Activated CD4-positive, alpha-beta memory T cell treated with anti-CD3 and anti-CD28 coated beads for 36 hours (primary cell): ENCODE results near the gene THAP5. TPM values are rescaled to one million over a fixed set of nuclear protein-coding genes. Genes with fewer than 3 reads are reported as not detected.

Experiments used
- CTCF ChIA-PET: fragments of 350-600 bp; sonication (Branson Sonifier 250); formaldehyde crosslinking; loops from one replicate; lab custom pipeline; 2021; ENCODE audit warnings: antibody characterized with exemption, inconsistent platforms; lab: Charles Lee
- POLR2A ChIA-PET: fragments of 350-600 bp; sonication (Branson Sonifier 250); formaldehyde crosslinking; loops from one replicate; lab custom pipeline; 2021; ENCODE audit warnings: antibody characterized with exemption; lab: Charles Lee
- DNase-seq: peaks from one replicate; pipeline ENCODE4 v3.0.0-alpha.2; 2020
- H3K27ac Mint-ChIP-seq: one replicate; pipeline ENCODE4 v1.8.0; 2021; ENCODE audit warnings: mixed read lengths
- H3K27me3 Mint-ChIP-seq: one replicate; pipeline ENCODE4 v1.8.0; 2021; ENCODE audit warnings: mixed read lengths
- H3K36me3 Mint-ChIP-seq: one replicate; pipeline ENCODE4 v1.8.0; 2021; ENCODE audit warnings: mixed read lengths
- H3K4me1 Mint-ChIP-seq: one replicate; pipeline ENCODE4 v1.8.0; 2021; ENCODE audit warnings: low read depth, mixed read lengths
- H3K4me3 Mint-ChIP-seq: one replicate; pipeline ENCODE4 v1.8.0; 2021; ENCODE audit warnings: mild to moderate bottlenecking, mixed read lengths
- H3K9me3 Mint-ChIP-seq: one replicate; pipeline ENCODE4 v1.8.0; 2021; ENCODE audit warnings: mixed read lengths
- intact Hi-C: fragments of 100-400 bp; cut with micrococcal nuclease; formaldehyde crosslinking; loops from one replicate; pipeline ENCODE4 v1.15.1; 2023
- total RNA-seq, 2 experiments: library from RNA; stranded (reverse); gene quantifications; one replicate each; pipeline ENCODE4 v1.2.3, GENCODE V29; 2021

The THAP5 gene
- total RNA-seq, 2 experiments from 2014 or later: 26.5 to 30.4 TPM

DNA sequence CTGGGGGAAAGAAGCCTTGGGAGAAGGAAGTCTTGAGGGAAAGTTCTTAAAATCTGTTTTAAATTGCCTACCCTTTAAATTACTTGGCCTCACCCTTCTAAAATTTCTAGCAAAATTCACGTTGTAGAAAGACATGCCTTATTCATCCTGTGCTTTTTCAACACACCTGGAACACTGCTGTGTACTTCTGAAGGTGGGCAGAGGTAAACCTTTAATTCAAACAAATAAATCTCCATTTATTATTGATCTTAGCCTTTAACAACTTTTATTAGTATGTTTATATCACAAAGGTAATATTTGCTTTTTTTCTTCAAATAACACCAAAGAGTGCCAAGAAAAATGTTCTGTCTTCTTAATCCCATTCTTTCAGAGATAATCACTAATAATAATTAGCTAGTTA is 30.9 kb upstream of the THAP5 start:
- no peak overlapping the region for H3K27ac Mint-ChIP-seq
- H3K36me3 Mint-ChIP-seq: no peaks in the 10 kb centered on the region
- ChIA-PET POLR2A (no interaction called here), CTCF (no interaction called here)
- no peaks in the 10 kb centered on the region for H3K9me3 Mint-ChIP-seq
- intact Hi-C loops: no loop called here
- no peak for DNase-seq
- H3K4me1 Mint-ChIP-seq: peaks cover 3% of the 10 kb centered on the region
- H3K27me3 Mint-ChIP-seq: peaks cover 16% of the 10 kb centered on the region
- no peak overlapping the region for H3K4me3 Mint-ChIP-seq

DNA sequence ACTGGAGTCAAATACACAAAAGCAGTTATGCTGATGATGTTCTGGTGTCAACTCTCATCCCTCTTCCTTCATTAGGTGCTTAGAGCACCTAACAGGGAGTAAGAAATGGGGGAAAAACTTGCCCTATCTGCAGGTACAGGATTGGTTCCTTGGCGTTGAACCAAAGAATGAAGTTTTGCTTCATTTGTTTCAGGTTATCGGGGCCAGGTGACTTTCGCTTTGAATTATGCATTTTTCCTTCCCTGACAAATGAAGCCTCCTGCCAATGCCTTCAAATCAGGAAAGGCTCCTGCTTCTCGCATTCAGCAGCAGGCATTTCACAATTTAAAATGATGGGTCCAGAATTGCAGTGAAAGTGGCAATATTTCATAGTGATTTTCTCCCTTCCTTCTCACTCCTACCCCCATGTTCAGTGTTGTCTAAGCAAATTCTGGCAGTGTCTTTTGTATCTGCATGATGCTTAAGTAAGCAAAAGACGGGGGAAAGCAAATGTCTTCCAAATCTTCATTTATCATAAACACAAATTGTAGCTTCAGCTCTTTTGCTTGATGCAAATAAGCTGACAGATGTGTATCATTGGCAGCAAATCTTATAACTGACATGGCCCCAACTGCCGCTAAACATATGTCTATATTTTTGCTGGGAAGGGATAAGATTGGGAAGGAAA is 29.5 kb upstream of the THAP5 start:
- intact Hi-C loops: no loop called here
- ChIA-PET POLR2A (no interaction called here), CTCF (no interaction called here)
- no peak for DNase-seq
- Mint-ChIP-seq H3K27ac (no peak overlapping the region), H3K4me1 (no peaks in the 10 kb centered on the region), H3K9me3 (no peaks in the 10 kb centered on the region), H3K27me3 (peaks cover 16% of the 10 kb centered on the region), H3K4me3 (no peak overlapping the region), H3K36me3 (no peaks in the 10 kb centered on the region)

DNA sequence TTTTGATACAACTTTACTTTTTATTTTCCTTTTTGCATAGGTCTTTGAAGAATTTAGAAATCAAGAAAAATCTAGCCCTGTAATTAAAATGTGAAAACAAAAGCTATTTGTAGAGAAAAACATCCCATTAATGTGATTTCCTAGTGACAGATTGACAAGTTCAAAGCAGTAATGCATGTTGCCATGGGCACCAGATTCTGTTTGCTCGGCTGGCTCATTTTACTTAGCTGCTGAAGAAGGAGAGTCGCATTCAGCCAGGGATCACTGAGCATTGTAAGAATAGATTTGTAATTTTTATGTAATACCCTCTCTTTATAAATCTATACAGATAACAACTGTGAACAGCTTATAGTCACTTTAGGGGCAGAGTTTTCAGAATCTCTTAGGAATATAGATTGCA is 28.6 kb upstream of the THAP5 start:
- ChIA-PET POLR2A (no interaction called here), CTCF (no interaction called here)
- Mint-ChIP-seq H3K27me3 (peaks cover 16% of the 10 kb centered on the region), H3K9me3 (no peaks in the 10 kb centered on the region), H3K4me1 (no peaks in the 10 kb centered on the region), H3K36me3 (no peaks in the 10 kb centered on the region), H3K27ac (no peak overlapping the region), H3K4me3 (no peak overlapping the region)
- intact Hi-C loops: no loop called here
- no peak for DNase-seq

DNA sequence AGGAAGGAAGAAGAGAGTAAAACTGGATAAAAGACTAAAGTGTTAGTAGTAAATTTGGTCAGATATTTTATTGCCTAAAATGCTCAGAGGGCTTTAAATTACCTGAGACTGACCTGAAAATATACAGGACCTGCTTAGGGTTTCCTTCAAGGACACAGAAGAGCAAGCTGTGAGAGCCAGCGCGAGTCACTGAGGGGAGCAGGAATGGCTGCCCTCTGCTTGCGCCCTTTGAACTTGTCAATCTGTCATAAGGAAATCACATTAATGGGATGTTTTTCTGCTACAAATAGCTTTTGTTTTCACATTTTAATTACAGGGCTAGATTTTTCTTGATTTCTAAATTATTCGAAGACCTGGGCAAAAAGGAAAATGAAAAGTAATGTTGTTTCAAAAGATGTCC is 27.1 kb upstream of the THAP5 start:
- CTCF ChIA-PET: no interaction called here
- Mint-ChIP-seq H3K9me3 (no peaks in the 10 kb centered on the region), H3K36me3 (no peaks in the 10 kb centered on the region), H3K27me3 (peaks cover 16% of the 10 kb centered on the region), H3K4me3 (no peak overlapping the region), H3K27ac (no peak overlapping the region), H3K4me1 (no peaks in the 10 kb centered on the region)
- intact Hi-C loops: no loop called here
- POLR2A ChIA-PET: no interaction called here
- DNase-seq: no peak

DNA sequence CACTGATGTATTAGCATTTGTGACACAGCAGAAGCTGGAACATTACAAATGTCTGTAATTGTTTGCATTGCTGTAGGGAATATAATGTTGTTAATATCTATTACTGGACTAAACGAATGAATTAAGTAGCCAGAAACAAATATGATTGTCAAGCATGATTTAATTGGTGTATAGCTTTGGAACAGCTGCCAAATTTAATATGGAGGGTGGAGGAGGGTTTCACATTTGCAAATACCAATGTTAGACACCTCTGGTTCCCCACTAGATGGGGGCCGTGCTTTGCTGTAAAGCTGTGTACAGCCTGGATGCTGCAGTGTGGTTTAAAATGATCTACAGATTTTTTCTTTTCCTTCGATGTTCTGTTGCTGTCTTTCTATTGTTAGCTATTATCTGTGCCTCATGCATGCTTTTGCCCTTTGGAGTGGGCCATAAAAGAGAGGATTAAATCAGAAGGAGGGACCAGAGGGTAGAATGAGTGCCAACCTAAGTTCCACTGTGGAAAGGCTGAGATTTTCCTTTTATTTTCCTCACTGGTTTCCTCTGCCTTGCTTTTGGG is 23.2 kb upstream of the THAP5 start:
- Mint-ChIP-seq H3K27ac (no peak overlapping the region), H3K36me3 (no peaks in the 10 kb centered on the region), H3K27me3 (no peaks in the 10 kb centered on the region), H3K4me1 (no peaks in the 10 kb centered on the region), H3K4me3 (no peak overlapping the region), H3K9me3 (no peaks in the 10 kb centered on the region)
- intact Hi-C loops: no loop called here
- DNase-seq: no peak
- CTCF ChIA-PET: no interaction called here
- POLR2A ChIA-PET: no interaction called here

DNA sequence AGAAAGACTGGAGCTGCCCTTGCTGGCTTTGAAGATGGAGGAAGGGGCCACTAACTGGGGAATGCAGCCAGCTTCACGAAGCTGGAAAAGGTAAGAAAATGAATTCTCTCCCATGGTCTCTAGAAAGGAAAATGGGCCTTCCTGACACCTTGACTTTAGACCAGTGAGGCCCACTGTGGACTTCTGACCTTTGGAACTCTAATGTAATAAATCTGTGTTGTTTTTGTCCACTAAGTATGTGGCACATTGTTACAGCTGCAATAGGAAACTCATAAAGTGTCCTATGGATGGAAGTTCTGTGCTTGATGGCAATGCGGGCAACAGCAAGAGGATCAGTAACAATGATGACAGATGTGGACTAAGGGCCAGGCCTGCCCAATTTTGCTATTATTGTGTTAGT is 21.1 kb upstream of the THAP5 start:
- CTCF ChIA-PET: no interaction called here
- POLR2A ChIA-PET: no interaction called here
- Mint-ChIP-seq H3K4me3 (no peak overlapping the region), H3K27ac (no peak overlapping the region), H3K36me3 (no peaks in the 10 kb centered on the region), H3K9me3 (no peaks in the 10 kb centered on the region), H3K27me3 (no peaks in the 10 kb centered on the region), H3K4me1 (no peaks in the 10 kb centered on the region)
- DNase-seq: no peak
- intact Hi-C loops: no loop called here

DNA sequence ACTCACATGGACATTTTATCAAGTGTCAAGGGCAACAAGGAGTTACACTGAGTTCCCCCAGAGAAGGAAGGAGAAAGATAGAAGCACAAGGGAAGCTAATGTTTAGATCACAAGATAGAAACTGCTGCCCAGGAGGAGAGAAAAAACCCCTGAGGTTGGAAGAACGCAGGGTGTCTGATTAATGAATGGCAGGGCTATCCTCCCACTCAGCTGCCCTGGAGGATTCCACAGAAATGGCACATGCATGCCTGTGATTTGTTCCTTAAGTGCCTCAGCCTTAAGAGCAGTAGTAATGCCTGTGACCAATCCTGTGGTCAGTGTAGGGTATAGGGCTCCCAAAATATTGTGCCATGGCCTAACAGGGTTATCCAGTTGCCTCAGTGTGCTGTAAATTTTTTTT is 20.4 kb upstream of the THAP5 start:
- POLR2A ChIA-PET: no interaction called here

DNA sequence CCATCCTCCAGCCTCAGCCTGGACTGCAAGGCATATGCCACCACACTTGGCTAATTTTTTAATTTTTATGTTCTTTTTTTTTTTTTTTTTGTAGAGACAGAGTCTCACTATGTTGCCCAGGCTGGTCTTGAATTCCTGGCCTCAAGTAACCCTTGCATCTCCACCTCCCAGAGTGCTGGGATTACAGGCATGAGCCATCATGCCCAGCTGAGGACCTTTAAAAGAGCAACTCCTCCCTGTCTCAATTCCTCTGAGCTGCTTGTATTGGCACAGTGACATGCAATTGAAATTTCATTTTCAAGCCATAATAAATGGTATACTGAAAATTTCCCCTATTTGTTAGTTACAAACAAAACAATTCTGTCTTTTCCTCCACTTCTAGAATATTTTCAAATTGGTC is 19.7 kb upstream of the THAP5 start:
- ChIA-PET CTCF (no interaction called here), POLR2A (no interaction called here)
- DNase-seq: no peak
- intact Hi-C loops: no loop called here
- no peaks in the 10 kb centered on the region for H3K36me3 Mint-ChIP-seq
- no peak overlapping the region for H3K27ac Mint-ChIP-seq
- H3K4me1 Mint-ChIP-seq: no peaks in the 10 kb centered on the region
- no peak overlapping the region for H3K4me3 Mint-ChIP-seq
- H3K9me3 Mint-ChIP-seq: no peaks in the 10 kb centered on the region
- H3K27me3 Mint-ChIP-seq: no peaks in the 10 kb centered on the region

More for the DNA sequence above, 20.4 kb upstream of the THAP5 start:
- Mint-ChIP-seq H3K4me3 (no peak overlapping the region), H3K4me1 (no peaks in the 10 kb centered on the region), H3K9me3 (no peaks in the 10 kb centered on the region), H3K27me3 (no peaks in the 10 kb centered on the region), H3K27ac (no peak overlapping the region), H3K36me3 (no peaks in the 10 kb centered on the region)
- DNase-seq: no peak
- intact Hi-C loops: no loop called here
- CTCF ChIA-PET: no interaction called here

DNA sequence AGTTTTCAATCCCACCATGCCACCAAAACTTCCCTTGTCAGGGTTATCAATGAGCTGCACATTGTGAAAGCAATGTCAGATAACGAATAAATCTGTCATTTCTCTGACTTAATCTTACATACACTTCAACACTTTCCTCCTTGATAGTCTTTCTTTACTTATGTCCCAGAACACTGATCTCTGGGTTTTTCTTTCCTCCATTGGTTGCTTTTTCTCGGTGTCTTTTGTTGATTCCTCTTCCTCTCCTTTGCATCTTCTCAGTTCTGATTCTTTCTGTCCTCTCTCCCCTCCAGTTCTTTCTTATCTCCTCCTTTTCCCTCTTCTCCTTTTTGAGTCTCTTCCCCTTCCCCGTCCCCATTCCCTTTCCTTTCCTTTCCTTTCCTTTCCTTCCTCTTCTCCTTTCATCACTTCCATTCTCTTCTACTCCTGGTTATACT is 16.8 kb upstream of the THAP5 start:
- H3K4me3 Mint-ChIP-seq: no peak overlapping the region
- H3K4me1 Mint-ChIP-seq: no peaks in the 10 kb centered on the region
- ChIA-PET CTCF (no interaction called here), POLR2A (no interaction called here)
- intact Hi-C loops: no loop called here
- no peaks in the 10 kb centered on the region for H3K36me3 Mint-ChIP-seq
- no peaks in the 10 kb centered on the region for H3K27me3 Mint-ChIP-seq
- no peak for DNase-seq
- H3K27ac Mint-ChIP-seq: no peak overlapping the region
- no peaks in the 10 kb centered on the region for H3K9me3 Mint-ChIP-seq

DNA sequence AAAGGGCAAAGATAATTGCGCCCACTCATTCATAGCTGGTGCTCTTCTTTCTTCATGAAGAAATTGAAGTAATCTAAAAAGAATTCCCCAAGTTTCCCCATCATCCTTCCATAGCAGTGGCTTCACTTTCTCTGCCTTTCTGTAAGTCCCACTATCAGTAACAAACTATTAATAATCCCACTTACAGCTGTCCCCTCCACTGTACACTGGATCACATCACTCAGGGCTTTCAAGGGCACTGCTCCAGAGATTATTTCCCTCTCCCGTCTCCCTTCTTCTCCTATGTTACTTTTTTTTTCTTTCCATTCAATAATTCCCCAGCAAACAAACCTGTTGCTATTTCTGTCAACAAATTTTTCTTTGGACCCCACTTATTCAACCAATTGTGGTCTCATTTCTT is 16.3 kb upstream of the THAP5 start:
- Mint-ChIP-seq H3K27me3 (no peaks in the 10 kb centered on the region), H3K36me3 (no peaks in the 10 kb centered on the region), H3K27ac (no peak overlapping the region), H3K9me3 (no peaks in the 10 kb centered on the region), H3K4me3 (no peak overlapping the region), H3K4me1 (no peaks in the 10 kb centered on the region)
- no peak for DNase-seq
- POLR2A ChIA-PET: no interaction called here
- CTCF ChIA-PET: no interaction called here
- intact Hi-C loops: no loop called here

DNA sequence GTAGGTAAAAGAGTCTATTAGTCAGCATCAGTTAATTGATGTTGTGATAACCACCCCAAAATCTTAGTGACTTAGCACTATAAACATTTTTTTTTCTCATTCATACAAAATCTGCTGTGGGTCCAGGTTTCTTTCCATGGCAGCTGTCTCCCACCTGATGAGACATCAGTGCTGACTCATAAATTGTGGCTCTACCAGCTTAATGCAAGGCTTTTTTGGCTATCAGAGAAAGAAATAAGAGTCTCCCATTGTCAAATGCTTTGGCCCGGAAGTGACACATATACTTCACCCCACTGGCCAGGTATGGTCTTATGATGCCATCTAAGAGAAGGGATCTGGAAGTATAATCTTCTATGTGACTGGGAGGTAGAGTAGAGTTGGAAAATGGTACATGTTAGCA is 14.7 kb upstream of the THAP5 start:
- H3K36me3 Mint-ChIP-seq: peaks cover 8% of the 10 kb centered on the region

DNA sequence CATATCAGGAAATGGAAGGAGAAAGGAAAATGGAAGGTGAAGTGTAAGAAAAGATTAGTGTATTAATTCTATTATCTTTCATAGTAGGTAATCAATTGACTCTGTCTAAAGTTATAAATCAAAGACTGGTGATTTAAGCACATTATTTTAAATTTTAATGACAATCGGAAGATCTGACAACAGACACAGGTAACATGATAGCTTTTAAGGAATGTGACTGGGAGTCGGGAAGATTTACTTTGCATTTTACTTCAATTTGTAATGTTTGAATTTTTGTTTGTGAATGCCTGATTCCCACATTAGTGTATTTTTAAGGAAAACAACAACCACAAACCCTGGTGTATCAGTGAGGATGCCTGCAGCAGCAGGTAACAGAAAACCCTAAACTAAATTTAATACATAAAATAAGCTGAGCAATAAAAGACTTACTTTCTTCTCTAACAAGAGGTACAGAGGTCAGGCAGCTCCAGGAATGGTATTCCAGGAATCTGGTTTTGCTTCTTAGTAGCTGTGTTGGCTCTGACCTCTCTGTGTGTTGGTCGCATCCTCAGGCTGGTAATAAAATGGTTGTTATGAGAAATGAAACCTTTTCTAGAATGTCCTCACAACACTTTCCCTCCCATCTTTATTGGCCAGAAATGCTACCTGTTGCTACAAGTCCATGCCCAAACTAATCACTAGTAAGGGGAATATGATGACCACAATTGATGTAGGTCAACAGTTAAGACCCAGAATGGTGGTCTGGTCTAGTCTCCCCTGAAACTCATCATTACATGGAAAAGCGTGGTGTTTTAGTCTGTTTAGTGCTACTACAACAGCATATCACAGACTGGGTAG is 12.4 kb upstream of the THAP5 start:
- peaks cover 6% of the 10 kb centered on the region for H3K9me3 Mint-ChIP-seq
- no peak overlapping the region for H3K4me3 Mint-ChIP-seq
- H3K27me3 Mint-ChIP-seq: no peaks in the 10 kb centered on the region
- H3K27ac Mint-ChIP-seq: no peak overlapping the region
- no peak for DNase-seq
- intact Hi-C loops: no loop called here
- ChIA-PET CTCF (no interaction called here), POLR2A (no interaction called here)
- peaks cover 21% of the 10 kb centered on the region for H3K36me3 Mint-ChIP-seq
- peaks cover under 1% of the 10 kb centered on the region for H3K4me1 Mint-ChIP-seq

More for the DNA sequence above, 14.7 kb upstream of the THAP5 start:
- no peak overlapping the region for H3K4me3 Mint-ChIP-seq
- no peaks in the 10 kb centered on the region for H3K27me3 Mint-ChIP-seq
- no peak for DNase-seq
- CTCF ChIA-PET: no interaction called here
- intact Hi-C loops: no loop called here
- H3K9me3 Mint-ChIP-seq: peaks cover 2% of the 10 kb centered on the region
- no peak overlapping the region for H3K27ac Mint-ChIP-seq
- H3K4me1 Mint-ChIP-seq: no peaks in the 10 kb centered on the region
- POLR2A ChIA-PET: no interaction called here
